HG02981 (cell line): ENCODE results near the gene ORC5.
"Not testable (repeated sequence)": the region's sequence is repeated elsewhere in the genome, so short reads cannot be mapped to it uniquely, and the experiment has no call there.

Experiments
- ATAC-seq: cut with Tn5 transposase; IDR thresholded peaks from one replicate; pipeline ENCODE4 v1.9.1; 2021; ENCODE audit warnings: mild to moderate bottlenecking, moderate library complexity; ENCODE audit not compliant: unreplicated experiment

ORC5 gene

DNA sequence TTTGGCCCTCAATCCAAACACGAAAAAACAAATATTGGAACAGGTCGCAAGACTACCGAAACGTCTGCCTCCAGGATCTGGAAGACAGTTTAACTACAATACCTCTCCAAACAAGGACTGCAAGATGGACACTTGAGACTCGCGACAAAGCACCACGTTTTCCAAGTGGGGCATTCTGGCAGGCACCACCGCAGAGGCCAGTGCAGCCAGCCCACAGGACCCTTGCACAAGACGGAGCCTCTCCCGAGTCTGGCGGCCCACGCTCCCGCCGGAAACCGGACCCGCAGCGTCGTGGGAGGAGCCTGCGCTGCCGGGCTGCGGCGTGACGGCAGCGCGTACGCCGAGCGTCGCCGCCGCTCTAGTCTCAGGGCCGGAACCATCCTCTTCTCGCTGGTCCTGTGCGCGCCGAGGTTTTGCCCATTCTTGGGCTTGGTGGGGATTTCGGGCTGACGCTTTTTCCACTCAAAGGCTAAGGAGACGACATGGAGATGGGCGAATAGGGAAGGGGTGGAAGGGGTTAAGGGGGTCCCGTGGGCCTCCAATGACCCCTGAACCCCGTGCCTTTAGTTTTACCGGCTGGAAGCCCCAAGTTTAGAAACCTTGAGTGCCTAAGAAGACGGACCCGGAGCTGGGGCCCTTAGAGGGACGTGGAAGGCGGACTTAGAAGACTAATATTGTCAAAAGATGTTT lies at the start of gene ORC5:
TSS of gene ORC5 (minus strand) at position 283 of the 690 bp plus-strand sequence. CDS start at position 174, 109 bp downstream.
- peak; percentile 100 for ATAC-seq

DNA sequence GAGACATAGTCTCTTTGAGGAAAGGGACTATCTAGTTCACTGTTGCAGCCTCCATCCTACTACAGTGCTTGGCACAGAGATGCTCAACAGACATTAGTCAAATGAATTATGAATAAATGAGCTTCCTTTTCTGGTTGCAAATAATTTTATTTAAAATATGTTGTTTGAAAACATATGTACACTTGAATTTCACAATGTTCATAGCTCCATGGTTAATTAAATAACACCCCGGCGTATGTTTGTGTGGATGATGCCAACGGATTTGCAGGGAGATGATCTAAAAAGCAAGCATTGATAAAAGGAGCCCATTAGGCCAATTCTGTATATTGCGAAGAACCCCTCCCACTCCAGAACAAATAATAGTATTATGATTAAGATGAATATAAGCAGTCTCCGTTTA lies 47.8 kb upstream of the ORC5 start:
- ATAC-seq: no peak

DNA sequence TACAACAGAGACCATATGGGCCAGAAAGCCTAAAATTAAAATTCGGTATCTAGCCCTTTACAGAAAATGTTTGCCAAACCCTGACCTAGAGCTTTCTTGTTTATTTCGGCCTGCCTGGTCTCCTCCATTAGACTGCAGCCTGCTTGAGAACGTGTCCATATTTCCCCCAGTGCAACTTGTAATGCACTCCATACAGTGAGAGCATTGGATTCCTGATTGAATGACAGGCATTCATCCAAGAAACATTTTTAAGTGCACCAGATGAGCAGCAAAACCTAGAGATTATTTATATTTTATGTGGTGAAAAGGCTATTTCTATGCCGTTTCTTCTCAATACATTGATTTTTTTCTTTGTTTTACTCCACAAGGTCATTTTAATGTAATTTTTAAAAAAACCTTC lies 47.4 kb upstream of the ORC5 start:
- ATAC-seq: no peak

DNA sequence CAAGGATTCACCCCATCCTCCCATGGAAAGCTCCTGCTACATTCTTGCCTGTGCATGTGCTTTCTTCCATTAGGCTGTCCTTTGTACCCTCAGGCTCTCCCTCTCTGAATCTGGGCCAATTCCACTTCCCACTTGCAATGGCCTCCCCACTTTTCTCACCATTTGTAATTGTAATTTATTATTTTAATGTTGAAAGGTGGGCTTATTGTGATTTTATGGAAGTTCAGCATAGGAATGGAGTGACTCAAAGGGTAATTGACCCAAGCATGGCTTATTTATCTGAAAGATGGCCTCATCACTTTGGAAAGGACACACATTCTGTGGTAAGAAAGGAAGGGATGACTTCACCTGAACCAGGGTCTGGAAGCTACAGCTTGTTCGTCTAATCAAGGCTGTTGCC lies 46.9 kb upstream of the ORC5 start:
- ATAC-seq: no peak

DNA sequence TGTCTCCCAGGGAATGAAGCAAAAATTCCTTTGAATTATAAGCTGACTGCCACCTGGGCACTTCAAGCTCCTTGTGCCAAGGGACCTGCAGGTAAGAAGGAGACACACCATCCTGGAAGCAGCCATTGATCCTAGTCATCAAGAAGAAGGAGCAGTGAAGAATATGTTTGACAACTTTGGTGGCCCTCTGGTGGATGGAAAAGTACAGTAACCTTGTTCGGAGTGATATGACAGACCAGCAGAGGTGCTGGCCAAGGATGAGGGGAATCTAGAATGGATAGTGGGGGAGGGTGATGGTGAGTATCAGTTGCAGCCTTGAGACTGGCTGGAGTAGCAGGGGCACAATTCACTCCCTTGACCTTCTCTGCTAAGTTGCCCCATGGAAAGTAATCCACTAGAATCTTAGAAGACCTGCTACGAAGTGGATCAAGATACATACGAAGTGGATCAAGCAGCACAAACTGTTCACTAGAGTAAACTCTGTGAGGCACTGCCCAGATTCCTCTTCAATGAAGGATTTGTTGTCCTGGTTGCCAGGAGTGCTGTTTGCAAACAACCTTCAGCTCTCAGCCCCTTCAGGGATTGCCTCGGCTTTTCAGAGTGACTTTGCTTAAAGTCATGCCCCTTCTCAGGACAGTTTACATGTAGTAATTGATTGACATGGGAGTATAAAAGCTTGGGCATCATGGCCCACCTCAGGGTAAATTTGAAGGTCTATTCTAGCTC lies 44.8 kb upstream of the ORC5 start:
- ATAC-seq: no peak

DNA sequence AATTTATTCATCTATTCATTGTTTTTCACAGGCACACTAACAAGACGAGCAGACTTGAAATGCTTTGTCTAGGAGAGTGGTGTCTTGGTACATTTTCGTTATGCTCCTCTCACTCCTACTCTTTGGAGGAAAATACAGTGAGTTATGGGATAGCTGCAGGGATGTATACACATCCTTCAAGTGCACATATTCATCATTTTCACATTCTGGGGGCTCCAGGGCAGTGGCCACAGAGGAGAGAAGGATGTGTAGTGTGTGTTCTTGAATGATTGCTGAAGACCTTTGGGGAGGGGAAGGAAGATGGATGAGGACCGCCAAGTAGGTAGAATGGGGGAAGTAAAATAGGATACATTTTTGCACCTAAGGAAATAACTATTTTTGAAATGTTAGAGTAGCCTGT lies 34.8 kb upstream of the ORC5 start:
- no peak for ATAC-seq

DNA sequence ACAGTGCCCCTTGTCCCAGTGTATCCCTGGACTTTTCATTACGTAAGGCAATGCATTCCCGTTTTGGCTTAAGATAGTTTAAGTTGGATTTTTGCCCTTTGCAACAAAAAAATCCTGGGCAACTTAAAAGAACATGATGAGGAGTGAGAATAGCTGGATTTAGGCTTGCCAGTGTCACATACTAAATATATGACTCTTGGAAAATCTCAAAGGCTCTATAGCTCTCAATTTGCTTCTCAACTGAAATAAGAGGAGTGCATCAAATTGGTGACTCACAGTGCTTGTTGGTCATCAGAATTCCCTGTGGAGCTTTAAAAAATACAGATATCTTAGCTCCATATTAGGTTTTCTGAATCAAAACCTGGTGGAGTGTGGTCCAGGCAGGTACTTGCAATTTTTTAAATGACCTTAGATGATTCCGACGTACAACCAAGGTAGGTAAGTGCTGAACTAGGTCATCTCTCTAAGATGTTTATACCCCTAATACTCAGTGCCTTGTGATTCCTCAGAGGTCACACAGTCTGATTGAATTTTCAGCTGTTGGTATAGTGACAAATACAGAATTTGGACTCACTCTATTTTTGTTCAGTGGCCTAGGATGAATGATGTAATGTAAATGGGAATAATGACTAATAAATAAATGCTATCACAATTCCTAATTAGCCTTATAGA lies 33.9 kb upstream of the ORC5 start:
- no peak for ATAC-seq

DNA sequence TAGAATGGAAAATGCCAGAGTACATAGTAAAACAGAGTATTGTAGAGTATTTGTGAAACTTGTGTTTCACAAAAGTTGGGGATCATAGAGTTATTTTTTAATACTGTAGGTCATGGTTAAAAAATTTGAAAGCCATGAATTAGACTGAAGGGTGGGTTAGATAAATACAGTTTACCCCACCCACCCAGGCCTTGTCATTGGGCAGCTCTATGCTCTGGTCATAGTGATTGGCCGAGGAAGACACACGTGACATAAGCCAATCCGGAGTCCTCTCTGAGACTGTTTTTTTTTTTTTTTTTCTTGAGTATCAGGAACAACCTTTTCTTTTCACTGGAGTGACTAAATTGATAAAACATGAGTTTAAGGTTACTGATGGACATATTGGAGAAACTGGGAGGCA lies 33.3 kb upstream of the ORC5 start:
- no peak for ATAC-seq

DNA sequence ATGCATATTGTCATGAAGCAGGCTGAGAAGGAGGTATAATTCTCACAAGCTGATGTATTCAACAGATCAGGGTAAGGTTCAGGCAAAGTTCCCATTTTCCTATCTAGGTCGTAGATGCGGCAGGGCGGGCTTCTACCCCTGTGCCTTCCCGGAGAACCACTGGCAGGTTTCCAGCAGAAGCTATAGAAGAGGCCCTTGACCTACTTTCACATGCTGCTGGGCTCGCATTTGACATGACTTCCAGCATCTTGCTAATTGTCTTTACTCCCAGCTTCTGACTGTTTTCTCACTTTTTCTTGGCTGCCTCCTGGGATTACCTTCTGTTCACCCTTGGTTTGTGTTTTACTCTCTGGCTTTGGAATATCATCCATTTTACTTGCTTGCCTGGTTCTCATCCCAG lies 32.6 kb upstream of the ORC5 start:
- no peak for ATAC-seq

DNA sequence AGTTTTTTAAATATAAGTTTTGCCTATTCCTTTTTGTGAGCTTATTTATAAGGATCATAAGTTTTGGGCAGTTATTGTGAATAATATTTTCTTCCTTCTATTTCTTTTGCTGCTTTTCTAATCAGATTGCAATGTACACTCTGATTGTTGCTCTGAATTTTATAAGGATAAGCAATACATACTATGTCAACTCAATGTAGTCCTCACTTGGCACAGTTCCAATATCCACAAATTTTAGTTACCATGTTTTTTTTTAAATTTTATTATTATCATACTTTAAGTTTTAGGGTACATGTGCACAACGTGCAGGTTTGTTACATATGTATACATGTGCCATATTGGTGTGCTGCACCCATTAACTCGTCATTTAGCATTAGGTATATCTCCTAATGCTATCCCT lies 27.2 kb upstream of the ORC5 start:
- not testable (repeated sequence) for ATAC-seq

DNA sequence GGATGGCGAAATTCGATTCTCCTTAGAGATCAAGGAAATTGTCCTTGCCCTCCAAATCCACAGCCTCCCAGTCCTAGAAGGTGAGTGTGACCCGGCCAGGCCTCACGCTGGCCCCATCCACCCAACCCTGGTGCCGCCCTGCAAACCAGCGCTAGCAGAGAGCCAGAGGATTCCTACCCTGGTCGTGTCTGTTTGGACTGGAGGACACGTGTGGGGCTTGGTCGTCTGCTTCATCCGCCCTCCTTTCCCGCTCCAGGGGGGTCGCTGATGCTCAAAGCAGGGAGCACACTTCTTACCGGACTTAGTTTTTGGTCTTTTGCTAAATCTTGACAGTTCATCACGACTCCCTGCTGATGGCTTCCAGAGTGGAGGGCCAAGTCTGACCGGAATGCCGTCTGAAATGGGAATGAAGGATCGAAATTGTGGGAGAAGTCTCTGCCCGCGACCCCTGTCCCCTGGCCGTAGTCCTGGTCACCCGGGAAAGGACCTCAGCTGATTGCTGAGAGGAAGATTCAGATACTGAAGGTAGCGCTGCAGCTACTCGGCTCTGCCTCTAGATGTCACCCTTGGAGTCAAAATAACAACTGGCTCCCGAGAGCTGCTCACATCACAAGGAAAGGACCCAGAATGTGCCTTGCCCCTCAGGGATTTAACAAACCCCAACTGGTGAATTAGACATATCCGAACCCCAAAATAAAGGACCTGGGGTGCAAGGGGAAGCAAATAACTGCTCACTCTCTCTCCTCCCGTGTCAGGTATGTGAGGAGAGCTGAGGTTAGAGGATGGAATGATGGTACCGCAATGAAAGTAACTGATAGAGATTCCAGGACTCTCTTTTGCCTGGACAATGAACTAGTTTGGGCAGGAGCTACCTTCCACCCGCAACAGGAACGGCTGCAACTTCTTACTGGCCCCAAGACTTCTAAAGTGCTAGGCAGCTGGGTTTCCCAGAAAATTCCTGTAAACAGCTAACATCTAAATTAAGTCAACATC lies 23.5 kb upstream of the ORC5 start:
- peak; percentile 94 for ATAC-seq

DNA sequence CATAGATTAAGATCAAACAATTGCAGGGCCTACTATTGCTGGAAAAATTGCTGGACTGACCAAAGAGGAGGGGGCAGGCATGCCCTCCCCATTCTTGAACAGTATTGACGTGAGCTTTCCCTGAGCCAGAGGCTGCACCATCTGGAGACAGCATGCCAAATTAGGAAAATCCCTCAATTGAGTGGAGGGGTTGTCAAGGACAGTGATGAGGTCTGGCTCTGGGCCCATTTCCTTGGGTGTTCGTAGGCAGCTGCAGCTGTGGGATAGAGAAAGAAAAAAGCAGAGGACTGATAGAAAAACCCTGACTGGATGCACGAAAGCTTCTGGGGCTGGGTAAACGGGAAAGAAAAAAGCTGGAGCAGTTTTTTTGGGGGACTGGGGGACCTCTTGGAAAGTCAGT lies 22.8 kb upstream of the ORC5 start:
- no peak for ATAC-seq

DNA sequence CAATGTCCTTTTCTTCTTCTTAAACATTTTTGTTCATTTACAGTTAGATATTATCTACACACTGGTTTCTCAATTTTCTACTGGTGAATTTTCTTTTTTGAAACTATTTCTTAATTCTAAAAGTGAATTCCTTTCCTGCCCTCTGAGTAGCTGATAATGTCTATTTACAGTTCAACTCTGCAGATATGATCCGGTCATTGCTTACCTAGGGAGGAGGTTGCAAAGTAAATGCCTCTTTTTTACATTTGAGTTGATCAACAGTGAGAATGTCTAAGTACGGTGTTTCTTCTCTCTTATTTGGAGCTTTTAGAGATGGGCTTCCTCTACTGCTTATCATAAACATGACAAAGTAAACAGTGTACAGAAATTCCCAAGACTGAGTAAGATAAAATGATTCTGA lies 20.6 kb upstream of the ORC5 start:
- ATAC-seq: no peak

DNA sequence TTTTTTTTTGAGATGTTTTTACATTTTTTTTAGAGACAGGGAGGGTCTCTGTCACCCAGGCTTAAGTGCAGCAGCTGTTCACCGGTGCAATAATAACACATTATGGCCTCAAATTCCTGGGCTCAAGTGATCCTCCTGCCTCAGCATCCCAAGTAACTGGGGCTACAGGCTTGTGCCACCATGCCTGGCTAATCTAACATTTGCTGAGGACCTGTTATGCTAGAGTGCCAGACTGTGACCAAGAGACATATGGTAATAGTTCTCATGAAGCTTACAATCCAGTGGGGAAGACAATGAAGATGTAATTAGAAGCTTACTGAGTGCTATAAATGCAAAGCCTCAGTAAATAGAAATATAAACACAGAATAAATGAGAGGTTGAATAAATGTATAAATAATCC lies 17.6 kb upstream of the ORC5 start:
- no peak for ATAC-seq

DNA sequence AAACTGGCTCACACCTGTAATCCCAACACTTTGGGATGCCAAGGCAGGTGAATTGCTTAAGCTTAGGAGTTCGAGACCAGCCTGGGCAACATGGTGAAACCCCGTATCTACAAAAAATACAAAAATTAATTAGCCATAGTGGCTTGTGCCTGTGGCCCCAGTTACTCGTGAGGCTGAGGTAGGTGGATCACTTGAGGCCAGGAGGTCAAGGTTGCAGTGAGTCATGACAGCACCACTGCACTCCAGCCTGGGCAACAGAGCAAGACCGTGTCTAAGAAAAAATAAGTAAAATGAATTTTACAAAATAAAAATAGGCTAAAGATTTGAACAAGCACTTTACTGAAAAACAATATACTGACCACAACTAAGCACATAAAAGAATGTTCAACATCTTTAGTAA lies 9.8 kb upstream of the ORC5 start:
- no peak for ATAC-seq

DNA sequence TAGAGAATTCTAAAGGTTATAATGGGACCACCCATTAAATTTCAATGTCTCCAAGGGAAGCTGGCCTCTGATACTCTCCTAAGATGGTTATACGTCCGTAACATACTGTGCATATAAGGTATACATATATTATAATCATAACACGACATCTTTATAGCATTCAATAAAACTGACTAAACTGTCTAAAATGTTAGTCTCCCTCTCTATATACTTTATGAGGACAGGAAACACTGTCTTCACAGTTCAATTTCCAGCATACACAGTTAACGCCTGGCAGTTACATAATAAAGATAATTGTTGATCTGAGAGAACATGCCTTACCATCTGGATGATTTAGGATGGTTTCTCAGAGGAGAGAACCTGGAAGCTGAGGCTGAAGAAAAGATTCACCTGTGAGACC lies 1.2 kb upstream of the ORC5 start:
- no peak for ATAC-seq

DNA sequence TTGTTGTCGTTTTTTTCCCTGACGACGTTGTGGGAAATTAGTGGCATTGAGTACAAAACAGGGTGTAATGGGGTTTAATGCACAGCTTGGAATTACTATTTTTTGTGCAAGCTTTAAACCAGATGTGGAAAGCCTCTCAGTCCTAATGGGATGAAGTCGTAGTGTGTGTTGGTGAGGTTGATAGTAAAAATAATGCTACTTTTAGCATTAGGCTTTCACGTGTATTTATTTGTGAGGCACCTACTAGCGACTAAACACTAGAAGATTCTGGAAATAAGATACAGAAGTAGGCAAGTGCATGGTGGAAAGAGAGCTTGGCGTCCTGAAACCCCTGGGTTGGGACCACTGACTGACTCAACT lies 588 bp upstream of the ORC5 start:
- ATAC-seq: no peak

DNA sequence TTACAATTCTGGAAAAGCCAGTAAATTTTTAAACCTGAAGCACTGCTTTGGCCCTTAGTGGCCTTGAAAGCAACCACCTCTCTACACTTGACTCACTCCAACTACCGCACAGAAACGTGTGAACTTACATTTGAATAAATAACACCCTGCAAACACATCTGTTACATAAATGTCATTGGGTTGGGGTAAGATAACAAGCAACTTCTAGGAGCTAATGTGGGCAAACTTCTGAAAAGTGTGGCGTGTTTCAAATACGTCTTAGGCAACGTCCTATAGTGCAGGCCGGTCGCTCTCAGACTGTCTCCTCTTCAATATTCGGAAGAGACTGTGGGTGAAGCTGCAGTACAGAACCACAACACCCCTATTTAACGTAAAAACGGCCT lies 474 bp downstream of the ORC5 start:
- ATAC-seq: peak; percentile 20

DNA sequence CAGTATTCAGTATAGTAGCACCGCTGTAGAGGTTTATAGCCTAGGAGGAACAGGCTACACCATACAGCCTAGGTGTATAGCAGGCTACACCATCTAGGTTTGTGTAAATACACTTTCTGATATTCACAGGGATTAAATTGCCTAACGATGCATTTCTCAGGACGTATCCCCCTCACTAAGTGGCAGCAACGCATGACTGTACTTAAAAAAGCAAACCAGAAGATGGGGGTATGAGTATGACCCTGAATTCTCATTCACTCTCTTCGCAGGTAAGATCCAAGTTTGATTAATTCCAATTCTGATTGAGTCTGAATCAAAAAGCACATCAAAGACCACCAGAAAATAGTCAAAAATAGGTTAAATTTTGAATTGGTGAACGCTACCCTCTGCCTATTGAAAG lies 972 bp downstream of the ORC5 start:
- ATAC-seq: no peak

DNA sequence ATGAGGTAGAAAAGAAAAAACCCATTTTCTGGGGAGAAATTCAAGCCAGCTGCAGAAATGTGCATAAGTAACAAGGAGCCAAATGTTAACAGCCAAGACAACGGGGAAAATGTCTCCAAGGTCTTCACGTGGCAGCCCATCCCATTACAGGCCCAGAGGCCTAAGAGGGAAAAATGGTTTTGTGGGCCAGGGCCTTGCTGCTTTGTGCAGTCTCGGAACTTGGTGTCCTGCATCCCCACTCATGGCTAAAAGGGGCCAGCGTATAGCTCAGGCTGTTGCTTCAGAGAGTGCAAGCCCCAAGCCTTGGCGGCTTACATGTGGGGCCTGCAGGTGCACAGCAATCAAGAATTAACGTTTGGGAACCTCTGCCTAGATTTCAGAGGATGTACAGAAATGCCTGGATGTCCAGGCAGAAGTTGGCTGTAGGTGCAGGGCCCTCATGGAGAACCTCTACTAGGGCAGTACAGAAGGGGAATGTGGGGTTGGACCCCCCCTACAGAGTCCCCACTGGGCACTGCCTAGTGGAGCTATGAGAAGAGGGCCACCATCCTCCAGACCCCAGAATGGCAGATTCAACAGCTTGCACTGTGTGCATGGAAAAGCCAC lies 9.0 kb downstream of the ORC5 start:
- ATAC-seq: no peak

DNA sequence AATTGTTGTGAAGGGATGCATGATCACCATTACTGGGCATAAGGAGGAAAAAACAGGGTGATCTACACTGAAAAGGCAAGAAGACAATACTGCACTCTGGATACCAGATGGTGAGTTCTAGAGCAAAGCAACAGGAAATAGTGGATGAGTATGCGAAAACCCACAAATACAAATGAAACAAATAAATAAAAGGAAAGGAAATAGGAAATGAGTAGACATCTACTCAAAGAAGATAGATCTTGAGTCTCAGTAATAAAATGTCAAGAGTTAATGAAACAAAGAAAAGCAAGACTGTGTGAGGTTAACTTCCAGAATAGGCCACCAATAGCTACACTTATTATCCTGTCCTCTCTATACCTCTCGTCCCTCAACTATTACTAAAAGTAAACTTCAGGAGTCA lies 11.7 kb downstream of the ORC5 start:
- ATAC-seq: no peak
